Fibroblast of lung (primary cell): ENCODE results near the gene SCYL1. TPM values are rescaled to one million over a fixed set of nuclear protein-coding genes. Genes with fewer than 3 reads are reported as not detected.

ENCODE experiments used
- DNase-seq, 2 donors: peaks; one replicate each; pipeline versions ENCODE4 v3.0.0 to v3.0.0-alpha.2; 2010; ENCODE audit warnings: low read depth in 2 of 2
- H2AFZ ChIP-seq: 2 replicates; pipeline ENCODE4 v1.5.1; 2012; ENCODE audit warnings: low read length, control low read depth, inconsistent platforms
- H3K27ac ChIP-seq: 2 replicates; pipeline ENCODE4 v1.5.1; 2011; ENCODE audit warnings: low read length, control low read depth; ENCODE audit not compliant: insufficient read depth
- H3K27me3 ChIP-seq: 2 replicates; pipeline ENCODE4 v1.5.1; 2011; ENCODE audit warnings: mild to moderate bottlenecking, low read length; ENCODE audit not compliant: control insufficient read depth, insufficient read depth
- H3K36me3 ChIP-seq: 2 replicates; pipeline ENCODE4 v1.5.1; 2011; ENCODE audit warnings: low read length; ENCODE audit not compliant: control insufficient read depth, insufficient read depth
- H3K4me1 ChIP-seq: 2 replicates; pipeline ENCODE4 v1.5.1; 2011; ENCODE audit warnings: low read length; ENCODE audit not compliant: control insufficient read depth, insufficient read depth; ENCODE audit errors: extremely low read depth
- H3K4me2 ChIP-seq: 2 replicates; pipeline ENCODE4 v1.5.1; 2011; ENCODE audit warnings: low read length, control low read depth; ENCODE audit not compliant: insufficient read depth; ENCODE audit errors: extremely low read depth
- H3K4me3 ChIP-seq, 4 experiments: fragments of 200-600 bp in 1 of 4; sonication (generic) in 1 of 4; replicated peaks in 1 of 4; 2 replicates each; pipeline ENCODE4 v1.5.1; 2011 to 2016; ENCODE audit warnings: low read length in 4 of 4, low read depth in 3 of 4, mild to moderate bottlenecking in 3 of 4, control low read depth in 2 of 4, inconsistent platforms in 1 of 4, mixed read lengths in 1 of 4; ENCODE audit not compliant: insufficient read depth in 1 of 4; ENCODE audit errors: control extremely low read depth in 1 of 4
- H3K79me2 ChIP-seq: 2 replicates; pipeline ENCODE4 v1.5.1; 2012; ENCODE audit warnings: mild to moderate bottlenecking, low read length, inconsistent platforms; ENCODE audit not compliant: control insufficient read depth, insufficient read depth
- H3K9ac ChIP-seq: 2 replicates; pipeline ENCODE4 v1.5.1; 2011; ENCODE audit warnings: mild to moderate bottlenecking, low read length, control low read depth; ENCODE audit not compliant: insufficient read depth
- H3K9me3 ChIP-seq: 2 replicates; pipeline ENCODE4 v1.5.1; 2012; ENCODE audit warnings: low read depth, low read length; ENCODE audit not compliant: control insufficient read depth, insufficient read depth
- H4K20me1 ChIP-seq: 2 replicates; pipeline ENCODE4 v1.5.1; 2011; ENCODE audit warnings: low read length; ENCODE audit not compliant: control insufficient read depth, insufficient read depth; ENCODE audit errors: extremely low read depth
- EZH2 ChIP-seq: IDR thresholded peaks from 2 replicates; pipeline ENCODE4 v1.5.1; 2012; ENCODE audit warnings: low read length, control low read depth, mild to moderate bottlenecking; ENCODE audit errors: missing control alignments
- polyA plus RNA-seq, 2 donors: library from polyadenylated mRNA; depleted of rRNA in 1 of 2; stranded (reverse) in 1 of 2; unstranded in 1 of 2; fragments of >200 nt; gene quantifications; 2 replicates each; pipeline ENCODE4 v1.2.1, GENCODE V29; 2011 to 2012; ENCODE audit warnings: missing spikeins in 1 of 2
- total RNA-seq: library from RNA; depleted of rRNA; stranded (reverse); fragments of >200 nt; gene quantifications from 2 replicates; pipeline ENCODE4 v1.2.1, GENCODE V29; 2014
- TF ChIP-seq, protein P1 (sequence below), 2 donors: IDR thresholded peaks in 1 of 2; conservative IDR thresholded peaks in 1 of 2; 1 replicate in 1 of 2; 2 replicates in 1 of 2; pipeline ENCODE4 v1.5.1; 2011 to 2012; ENCODE audit warnings: low read length in 2 of 2, control low read depth in 1 of 2, inconsistent platforms in 1 of 2, low read depth in 1 of 2, mild to moderate bottlenecking in 1 of 2

Gene SCYL1
- total and polyA plus RNA-seq, 2 donors (not counting 1 experiment from before 2014, with no cell fraction given): 58.2 to 84.6 TPM

DNA sequence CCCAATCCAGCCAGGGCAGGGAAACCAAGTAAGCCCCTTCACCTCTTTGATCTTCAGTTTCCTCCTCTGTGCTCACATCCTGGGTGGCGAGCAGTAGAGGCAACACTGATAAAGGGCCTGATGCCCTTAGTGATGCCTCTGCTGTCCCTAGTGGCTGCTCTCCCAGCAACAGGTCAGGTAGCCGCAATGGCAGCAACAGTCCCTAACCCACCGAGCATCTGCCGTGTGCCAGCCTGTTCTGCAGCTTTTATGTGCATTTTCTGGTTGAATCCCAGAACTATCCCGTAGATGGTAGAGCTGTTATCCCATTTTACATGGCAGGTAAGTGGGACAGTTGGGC is 5.2 kb downstream of the SCYL1 start:
- no peak overlapping the region for H2AFZ ChIP-seq
- no peak overlapping the region for H3K27ac ChIP-seq
- peaks cover 42% of the 10 kb centered on the region for H3K36me3 ChIP-seq
- H3K79me2 ChIP-seq: peaks cover 24% of the 10 kb centered on the region
- H3K27me3 ChIP-seq: no peaks in the 10 kb centered on the region
- H3K9ac ChIP-seq: no peak overlapping the region
- H3K4me3 ChIP-seq: no peak overlapping the region
- H3K4me1 ChIP-seq: peaks cover 4% of the 10 kb centered on the region
- no peak overlapping the region for H3K4me2 ChIP-seq
- no peaks in the 10 kb centered on the region for H3K9me3 ChIP-seq
- no peak for TF ChIP-seq EZH2
- TF ChIP-seq, protein P1, sequence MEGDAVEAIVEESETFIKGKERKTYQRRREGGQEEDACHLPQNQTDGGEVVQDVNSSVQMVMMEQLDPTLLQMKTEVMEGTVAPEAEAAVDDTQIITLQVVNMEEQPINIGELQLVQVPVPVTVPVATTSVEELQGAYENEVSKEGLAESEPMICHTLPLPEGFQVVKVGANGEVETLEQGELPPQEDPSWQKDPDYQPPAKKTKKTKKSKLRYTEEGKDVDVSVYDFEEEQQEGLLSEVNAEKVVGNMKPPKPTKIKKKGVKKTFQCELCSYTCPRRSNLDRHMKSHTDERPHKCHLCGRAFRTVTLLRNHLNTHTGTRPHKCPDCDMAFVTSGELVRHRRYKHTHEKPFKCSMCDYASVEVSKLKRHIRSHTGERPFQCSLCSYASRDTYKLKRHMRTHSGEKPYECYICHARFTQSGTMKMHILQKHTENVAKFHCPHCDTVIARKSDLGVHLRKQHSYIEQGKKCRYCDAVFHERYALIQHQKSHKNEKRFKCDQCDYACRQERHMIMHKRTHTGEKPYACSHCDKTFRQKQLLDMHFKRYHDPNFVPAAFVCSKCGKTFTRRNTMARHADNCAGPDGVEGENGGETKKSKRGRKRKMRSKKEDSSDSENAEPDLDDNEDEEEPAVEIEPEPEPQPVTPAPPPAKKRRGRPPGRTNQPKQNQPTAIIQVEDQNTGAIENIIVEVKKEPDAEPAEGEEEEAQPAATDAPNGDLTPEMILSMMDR (conservative IDR thresholded peaks at IDR 0.05 in 1 of 2, IDR thresholded peaks at IDR 0.05 in 1 of 2; ENCODE audit: low read depth in 1 of 2, low read length in 2 of 2): peak in 1 of 2 donors; percentile 28
- DNase-seq: no peak
- H4K20me1 ChIP-seq: no peaks in the 10 kb centered on the region

DNA sequence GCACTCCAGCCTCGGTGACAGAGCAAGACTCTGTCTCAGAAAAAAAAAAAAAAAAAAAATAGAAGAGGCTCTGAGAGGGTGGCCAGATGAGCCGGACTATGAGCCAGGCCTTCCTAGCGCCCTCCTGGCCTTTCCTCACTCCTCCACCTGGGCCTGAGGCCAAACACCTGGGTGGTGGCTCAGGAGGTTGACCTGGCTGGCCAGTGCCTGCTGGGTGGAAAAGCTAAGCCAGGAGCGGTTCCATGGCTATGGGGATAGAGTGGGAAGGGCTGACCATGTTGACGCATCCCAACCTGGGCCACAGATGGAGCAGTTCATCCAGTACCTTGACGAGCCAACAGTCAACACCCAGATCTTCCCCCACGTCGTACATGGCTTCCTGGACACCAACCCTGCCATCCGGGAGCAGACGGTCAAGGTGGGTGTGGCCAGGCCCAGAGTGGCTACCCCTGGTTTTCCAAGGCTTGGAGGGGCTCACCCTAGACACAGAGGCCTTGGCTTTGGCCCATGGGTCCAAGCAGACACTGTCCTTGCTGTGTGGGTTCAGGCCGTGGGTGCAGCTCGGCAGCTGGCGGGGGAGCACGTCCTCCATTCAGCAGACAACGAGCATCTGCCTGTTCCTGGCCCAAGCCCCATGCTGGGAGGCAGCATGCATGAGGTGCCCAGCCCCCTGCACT is 7.6 kb downstream of the SCYL1 start:
- H3K4me1 ChIP-seq: no peaks in the 10 kb centered on the region
- no peak overlapping the region for H3K27ac ChIP-seq
- H3K9me3 ChIP-seq: no peaks in the 10 kb centered on the region
- H3K36me3 ChIP-seq: peaks cover 53% of the 10 kb centered on the region
- no peak overlapping the region for H3K4me3 ChIP-seq
- no peak overlapping the region for H2AFZ ChIP-seq
- H3K79me2 ChIP-seq: peaks cover 3% of the 10 kb centered on the region
- no peaks in the 10 kb centered on the region for H4K20me1 ChIP-seq
- no peak overlapping the region for H3K4me2 ChIP-seq
- DNase-seq: no peak
- no peaks in the 10 kb centered on the region for H3K27me3 ChIP-seq
- TF ChIP-seq EZH2: no peak
- H3K9ac ChIP-seq: no peak overlapping the region

DNA sequence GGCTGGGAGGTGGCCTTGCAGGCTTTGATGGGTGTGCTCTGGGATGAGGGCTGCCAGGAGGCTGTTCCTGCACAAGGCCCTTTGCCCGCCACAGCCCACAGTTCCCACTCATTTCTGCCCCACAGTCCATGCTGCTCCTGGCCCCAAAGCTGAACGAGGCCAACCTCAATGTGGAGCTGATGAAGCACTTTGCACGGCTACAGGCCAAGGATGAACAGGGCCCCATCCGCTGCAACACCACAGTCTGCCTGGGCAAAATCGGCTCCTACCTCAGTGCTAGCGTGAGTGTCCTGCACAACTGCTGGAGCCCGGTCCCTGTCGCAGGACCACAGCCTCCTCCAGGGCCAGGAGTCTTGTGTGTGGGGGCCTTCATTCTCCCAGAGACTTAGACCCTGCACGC is 10.2 kb downstream of the SCYL1 start:
- no peak overlapping the region for H3K4me3 ChIP-seq
- DNase-seq: no peak
- H3K27me3 ChIP-seq: no peaks in the 10 kb centered on the region
- no peaks in the 10 kb centered on the region for H3K4me1 ChIP-seq
- H3K27ac ChIP-seq: no peak overlapping the region
- TF ChIP-seq, protein P1 (conservative IDR thresholded peaks at IDR 0.05 in 1 of 2, IDR thresholded peaks at IDR 0.05 in 1 of 2; ENCODE audit: low read depth in 1 of 2, low read length in 2 of 2): no peak
- no peak for TF ChIP-seq EZH2
- H3K4me2 ChIP-seq: no peak overlapping the region
- H3K79me2 ChIP-seq: no peaks in the 10 kb centered on the region
- no peak overlapping the region for H2AFZ ChIP-seq
- H4K20me1 ChIP-seq: no peaks in the 10 kb centered on the region
- H3K9ac ChIP-seq: no peak overlapping the region
- H3K36me3 ChIP-seq: peaks cover 64% of the 10 kb centered on the region
- no peaks in the 10 kb centered on the region for H3K9me3 ChIP-seq
